Astrocyte (in vitro differentiated cells and primary cell): ENCODE results near the gene ZNF444.

Source experiments
- CTCF ChIP-seq: IDR thresholded peaks from 2 replicates; pipeline ENCODE4 v1.5.1; 2011; ENCODE audit warnings: low read depth, mild to moderate bottlenecking, inconsistent platforms, low read length, moderate library complexity; ENCODE audit not compliant: insufficient read depth
- EZH2 ChIP-seq: IDR thresholded peaks from 2 replicates; pipeline ENCODE4 v1.6.1; 2012; ENCODE audit warnings: mild to moderate bottlenecking, low read length, inconsistent platforms; ENCODE audit not compliant: insufficient read depth

- TF ChIP-seq CTCF (no peak), EZH2 (no peak)
Measured at GRCh38 chr19:56191115-56191514, 50.0 kb downstream of the ZNF444 start.
